Cortex of kidney (tissue), 1 donor: ENCODE measurements around the gene C3.
"Not testable (repeated sequence)": the region's sequence is repeated elsewhere in the genome, so short reads cannot be mapped to it uniquely, and the experiment has no call there.

ENCODE experiments used
- DNase-seq: peaks from one replicate; lab custom pipeline; 2025; lab: John Stamatoyannopoulos, UW

Gene C3

DNA sequence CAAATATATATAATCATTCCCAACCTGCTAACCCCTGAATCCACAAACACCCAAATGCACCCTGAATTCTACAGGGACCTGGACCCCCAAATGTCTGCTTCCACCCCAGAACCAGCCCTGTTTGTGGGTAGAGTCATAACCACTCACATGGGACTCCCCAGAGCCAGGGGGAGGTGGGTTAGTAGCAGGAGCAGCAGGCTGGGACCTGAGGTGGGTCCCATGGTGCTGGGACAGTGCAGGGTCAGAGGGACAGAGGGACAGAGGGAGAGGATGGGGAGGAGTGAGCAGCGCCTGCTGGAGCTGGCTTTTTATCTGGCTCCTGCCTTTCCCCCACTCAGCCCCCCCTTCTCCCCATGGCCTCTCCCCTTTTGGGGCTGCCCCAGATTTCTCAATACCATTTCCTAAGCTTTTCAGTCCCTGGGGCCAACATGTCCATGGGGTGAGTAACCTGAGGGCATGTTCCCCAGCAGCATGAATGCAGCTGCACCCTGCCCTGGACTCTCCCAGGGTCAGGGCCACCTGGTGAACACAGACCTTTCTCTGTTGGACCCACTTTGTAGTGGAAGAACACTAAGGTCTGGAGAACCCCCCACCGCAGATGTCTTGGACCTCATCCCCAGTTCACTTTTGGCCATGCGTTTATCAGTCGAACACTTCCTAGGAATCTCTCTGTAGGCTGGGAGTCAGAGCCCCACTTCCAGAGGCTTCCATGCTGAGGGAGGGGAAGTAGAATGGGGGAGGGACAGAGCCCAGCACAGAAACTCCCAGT is at the start of gene C3:
Gene C3 (minus strand): TSS at position 282 of the 769 bp plus-strand sequence. CDS start 61 bp downstream, at position 221.
- no peak for DNase-seq

DNA sequence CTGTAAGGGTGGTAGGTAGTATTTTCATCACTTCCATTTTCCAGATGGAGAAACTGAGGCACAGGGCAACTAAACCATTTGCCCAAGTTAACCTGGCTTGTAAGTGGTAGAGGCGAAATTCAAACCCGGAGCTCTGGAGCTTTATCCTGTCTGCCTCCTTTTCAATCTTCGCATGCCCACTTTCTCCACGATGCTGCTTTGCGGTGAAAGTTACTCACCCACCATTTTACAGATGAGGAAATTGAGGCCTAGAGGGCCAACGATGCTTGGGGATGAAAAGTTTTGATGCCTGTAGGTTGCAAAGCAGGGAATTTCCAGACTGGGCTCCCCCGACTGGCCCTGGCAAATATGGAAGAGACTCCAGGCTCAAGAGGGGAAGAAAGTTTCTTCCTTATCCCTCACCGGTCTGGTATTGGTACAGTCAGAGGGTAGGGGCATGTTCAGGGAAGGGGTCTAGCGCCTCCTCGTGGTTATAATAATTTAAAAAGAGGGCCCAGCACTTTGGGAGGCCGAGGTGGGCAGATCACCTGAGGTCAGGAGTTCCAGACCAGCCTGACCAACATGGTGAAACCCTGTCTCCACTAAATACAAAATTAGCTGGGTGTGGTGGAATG is 48.7 kb upstream of the C3 start:
- DNase-seq = no peak

DNA sequence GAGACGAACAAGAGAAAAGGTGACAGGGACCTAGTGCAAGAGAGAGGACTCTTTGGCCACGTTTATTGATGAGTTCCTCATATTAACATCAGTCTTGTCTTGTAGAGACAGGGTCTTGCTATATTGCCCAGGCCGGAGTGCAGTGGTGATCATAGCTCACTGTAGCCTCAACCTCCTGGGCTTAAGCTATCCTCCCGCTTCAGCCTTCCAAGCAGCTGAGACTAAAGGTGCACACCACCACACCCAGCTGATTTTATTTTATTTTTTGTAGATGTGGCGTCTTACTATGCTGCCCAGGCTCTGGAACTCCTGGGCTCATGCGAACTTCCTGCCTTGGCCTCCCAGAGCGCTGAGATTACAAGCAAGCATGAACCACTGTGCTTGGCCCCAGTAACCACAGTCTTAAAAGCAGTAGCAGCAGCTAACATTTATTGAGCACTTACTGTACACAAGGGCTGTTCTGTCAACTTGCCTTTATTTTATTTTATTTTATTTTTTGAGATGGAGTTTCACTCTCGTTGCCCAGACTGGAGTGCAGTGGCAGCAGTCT is 47.9 kb upstream of the C3 start:
- no peak for DNase-seq

DNA sequence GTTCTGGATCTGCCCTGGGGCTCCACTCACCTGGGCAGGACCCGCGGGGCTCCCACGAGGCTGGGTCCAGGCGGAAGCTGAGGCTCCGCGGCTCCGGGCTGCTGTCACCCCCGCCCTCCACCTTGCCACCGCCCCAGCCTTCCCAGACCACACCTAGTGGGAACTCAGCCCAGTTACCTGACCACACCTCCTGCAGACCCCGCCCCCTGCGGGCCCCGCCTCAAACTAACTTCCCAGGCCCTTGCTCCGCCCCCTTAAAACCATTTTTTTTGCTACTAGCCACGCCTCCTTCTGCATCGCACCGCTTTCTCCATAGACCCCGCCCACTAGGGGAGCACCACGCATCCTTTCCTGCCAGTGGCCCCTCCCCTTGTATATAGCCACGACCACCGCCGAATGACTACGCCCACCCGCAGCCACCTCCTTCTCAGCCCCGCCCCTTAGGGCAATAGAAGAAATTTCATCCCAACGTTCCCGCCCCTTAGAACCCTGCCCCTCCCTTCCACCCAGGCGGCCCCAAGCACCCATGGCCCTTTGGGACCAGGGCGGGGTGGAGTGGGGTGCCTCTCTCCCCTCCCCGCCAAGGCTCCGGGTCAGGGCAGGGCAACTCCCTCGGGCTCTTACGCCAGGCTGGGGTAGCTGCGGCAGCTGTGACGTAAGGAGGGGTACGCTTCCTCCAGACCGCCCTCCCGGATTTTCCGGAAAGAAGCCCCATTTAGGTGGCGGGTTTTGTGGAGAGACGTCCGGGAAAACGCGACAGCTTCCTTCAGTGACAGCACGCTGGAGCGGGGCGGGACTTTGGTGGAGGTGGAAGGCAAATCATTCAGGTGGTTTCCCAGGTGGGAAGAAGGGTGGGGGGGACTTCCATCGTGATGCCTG is 47.1 kb upstream of the C3 start, which contains the start of gene SH2D3A:
Gene SH2D3A (minus strand): TSS at position 79 of the 879 bp plus-strand sequence. CDS start 3,687 bp downstream, outside the sequence.
- DNase-seq = no peak

DNA sequence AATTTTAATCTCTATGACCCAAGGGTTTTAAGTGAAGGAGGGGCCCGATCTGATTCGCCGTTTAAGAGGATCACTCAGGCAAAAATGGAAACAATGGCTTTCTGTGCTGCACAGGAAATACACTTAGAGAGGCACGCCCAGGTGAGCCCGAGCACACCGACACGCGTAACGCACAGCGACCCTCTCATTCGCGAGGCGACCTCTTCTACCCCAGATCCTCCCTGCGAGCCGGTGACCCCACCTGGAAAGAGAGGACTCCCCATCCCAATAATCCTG is 46.6 kb upstream of the C3 start:
- DNase-seq = no peak

DNA sequence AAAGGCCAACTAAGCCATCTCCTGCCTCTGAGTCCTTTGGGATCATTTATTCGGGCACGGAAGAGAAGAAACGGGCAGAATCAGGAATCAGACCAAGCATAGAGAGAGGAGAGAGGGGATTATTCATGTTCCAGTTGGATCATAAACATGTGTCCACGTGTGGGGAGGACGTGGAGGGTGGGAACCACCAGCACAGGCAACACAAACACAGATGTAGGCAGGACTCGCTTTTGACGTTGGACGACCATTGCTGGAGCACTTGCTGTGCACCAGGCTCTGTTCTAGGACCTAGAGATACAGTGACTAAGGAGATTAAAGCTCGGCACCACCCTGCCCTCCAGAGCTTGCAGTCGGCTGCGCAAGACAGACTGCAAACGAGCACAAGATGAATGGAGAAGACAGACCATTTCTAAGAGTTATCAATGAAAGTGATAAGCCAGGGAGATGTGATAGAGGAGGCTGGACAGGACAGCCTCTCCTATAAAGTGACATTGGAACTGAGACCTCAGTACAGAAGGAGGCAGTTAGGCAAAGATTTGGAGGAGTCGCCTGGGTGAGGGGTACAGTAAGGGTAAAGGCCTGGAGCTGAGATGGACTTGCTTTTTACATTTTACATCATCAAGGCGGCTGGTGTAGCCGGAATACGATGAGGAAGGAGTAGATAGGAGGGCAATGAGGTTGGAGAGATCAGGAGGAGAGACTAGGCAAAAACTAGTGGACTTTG is 46.1 kb upstream of the C3 start:
- DNase-seq = no peak

DNA sequence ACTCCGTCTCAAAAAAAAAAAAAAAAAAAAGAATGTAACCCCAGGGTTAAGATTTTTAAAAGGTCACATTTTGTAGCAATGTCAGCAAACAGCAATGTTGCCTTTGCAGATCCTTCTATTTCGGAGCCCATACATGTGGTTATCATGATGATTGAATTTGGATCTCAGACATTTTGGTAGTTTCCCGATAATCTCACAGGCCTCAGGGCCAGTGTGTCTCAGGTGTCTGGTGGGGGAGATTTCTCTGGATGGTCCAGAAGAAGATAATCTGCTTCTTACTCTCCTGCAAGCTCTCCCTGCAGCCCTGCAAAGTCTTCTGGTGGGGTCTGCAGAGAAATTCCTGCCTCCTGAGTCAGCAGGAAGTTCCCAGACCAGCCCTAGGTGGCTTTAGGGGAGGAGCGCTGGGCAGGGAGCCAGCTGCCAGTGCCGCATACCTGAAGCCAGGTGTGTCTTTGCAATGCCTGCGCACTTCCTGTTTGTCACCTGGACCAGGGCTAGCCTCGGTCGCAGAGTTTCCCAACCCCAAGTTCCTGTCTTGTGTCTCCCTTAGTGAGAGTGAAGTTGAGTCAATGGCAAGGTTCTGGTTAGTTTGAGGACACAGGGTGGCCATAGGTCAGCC is 45.4 kb upstream of the C3 start:
- no peak for DNase-seq

DNA sequence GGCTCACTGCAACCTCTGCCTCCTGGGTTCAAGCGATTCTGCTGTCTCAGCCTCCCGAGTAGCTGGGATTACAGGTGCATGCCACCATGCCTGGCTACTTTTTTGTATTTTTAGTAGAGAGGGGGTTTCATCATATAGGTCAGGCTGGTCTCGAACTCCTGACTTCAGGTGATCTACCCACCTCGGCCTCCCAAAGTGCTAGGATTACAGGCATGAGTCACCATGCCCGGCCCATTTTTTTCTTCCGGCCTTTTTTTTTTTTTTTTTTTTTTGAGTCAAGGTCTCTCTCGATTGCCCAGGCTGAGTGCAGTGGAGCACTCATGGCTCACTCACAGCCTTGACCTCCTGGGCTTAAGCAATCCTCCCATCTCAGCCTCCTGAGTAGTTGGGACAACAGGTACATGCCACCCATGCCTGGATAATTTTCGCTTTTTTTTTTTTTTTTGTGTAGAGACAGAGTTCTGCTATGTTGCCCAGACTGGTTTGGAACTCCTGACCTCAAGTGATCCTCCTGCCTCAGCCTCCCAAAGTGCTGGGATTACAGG is 41.9 kb upstream of the C3 start:
- not testable (repeated sequence) for DNase-seq

DNA sequence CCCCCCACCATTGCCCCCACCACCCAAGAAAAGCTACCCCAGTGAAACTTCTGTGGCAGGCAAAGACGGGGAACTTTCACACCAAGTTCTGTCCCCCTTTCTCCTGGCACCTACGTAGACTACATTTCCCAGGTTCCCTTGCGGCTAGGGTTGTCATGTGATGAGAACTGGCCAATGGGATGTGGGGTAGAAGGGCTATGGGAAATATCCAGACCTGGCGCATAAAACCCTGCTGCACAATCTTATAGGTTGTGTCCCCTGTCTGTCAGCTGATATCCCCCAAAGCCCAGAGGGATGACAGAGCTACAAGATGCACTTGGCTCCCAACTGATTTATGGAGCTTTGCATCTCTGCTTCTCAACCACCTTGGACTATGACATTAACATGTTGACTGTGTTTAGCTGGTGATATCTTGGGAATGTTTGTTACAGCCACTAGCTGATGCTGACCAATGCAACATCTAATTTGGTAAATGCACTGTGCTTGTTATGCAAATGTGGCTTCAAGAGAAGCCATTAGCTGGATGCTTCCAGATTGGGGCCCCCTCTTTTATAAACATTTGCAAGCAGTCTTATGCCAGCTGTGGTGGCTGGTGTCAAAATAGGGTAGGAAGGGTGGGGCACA is 40.7 kb upstream of the C3 start:
- no peak for DNase-seq

DNA sequence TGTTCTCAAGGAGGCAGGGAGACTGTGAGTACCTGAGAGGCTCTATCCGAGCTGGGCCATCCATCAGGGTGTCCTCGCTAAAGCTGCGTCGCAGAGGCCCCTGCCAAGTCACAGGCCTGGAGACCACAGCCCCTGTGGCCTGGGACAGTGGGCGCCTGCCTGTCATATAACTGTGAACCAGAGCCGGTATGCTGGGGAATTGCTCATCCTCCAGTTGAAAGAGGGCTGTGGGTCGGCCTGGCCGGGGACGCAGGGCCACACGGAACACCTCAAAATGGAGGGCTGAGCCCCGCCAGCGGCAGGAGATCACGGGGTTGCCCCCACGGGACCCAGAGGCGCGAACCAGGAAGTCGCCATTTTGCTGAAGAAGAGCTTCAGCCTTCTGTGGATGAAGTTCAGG is 40.2 kb upstream of the C3 start:
- no peak for DNase-seq

DNA sequence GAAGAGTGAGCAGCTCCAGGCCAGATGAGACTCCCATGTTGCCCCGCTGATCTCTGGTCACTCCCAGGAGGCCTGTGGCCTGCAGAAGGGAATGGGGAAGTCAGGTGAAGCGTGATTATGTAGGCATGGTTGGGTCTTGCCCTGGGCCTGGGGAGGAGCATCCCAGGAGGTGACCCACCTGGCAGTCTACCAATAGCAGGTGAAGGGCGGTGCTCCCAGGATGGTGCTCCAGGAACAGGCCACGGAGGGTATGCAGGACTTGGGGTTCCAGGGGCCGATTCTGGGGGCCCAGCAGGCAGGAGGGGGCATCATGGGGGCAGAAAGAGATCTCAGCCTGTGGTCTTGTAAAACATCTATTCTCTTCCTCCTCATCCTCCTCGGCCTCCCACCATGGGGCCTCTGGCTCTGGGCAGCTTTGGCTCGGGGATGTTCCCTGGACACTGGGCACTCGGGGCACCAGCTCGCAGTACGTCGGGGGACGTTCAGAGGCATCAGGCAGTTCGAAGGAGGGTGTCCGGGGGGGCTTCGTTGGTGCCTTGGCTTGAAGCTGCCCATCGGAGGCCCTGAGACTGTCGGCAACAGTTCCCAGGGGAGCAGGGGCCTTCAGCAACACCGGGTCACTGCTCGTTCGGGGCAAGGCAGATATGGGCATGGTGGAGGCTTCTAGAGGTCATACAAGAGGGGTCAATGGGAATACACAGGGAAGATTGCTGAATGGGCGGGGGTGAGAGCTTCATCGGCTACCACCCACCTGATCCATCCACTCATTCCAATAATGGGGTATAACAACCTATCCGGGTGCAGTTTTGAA is 34.4 kb upstream of the C3 start:
- DNase-seq = no peak

DNA sequence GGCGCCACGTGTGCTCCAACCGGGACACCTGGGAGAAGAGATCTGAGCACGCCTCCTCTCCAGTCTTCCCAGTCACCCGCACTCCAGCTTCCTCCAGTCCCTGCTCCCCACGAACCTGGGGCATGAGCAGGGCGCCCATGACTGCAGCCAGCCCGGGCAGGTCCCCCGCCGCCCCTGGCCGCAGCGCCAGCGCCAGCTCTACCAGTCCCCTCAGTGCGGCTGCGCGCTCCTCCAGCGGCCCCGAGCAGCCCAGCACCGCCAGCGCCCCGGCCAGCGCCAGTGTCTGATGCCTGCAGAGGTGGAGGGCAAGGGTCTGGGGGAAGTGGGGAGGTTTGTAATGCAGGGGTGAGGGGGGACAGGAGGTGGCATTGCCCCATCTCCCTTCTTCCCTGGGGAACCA is 33.7 kb upstream of the C3 start:
- no peak for DNase-seq

DNA sequence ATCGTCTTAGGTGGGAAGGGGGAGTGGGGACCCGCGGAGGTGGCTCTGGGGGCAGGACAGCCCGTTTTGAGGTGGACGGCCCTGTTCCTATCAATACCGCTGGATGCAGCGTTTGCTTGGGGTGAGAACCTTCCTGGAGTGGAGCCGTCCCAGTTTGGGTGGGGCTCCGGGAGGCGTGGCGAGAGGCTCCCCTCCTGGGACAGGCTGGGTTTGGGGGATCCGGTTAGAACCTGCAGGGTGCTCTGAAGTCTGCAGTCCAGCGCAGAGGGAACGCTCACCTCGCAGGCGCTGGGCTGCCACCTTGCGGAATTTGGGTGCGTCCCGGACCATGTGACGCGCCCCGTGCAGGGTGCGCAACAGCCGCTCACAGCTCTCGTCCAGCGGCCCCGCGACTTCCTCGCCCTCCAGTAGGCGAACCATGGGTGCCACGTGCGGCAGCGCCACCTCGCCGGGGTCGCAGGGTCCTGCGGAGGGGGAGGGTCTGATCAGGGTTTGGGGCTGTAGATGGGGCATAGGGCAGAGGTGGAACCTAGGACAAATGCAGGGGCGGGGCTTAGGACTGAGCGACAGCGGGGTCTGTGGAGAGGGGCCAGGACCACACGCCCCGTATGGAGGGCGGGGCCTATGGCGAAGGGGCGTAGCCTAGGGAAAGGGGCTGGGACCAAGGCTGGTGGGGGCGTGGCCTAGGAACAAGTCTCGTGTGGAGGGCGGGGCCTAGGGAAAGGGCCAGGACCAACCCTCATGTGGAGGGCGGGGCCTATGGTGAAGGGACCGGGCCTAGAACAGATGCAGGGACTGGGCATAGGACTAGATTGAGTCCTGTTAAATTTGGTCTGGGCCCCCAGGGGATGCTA is 33.0 kb upstream of the C3 start:
- DNase-seq = no peak

DNA sequence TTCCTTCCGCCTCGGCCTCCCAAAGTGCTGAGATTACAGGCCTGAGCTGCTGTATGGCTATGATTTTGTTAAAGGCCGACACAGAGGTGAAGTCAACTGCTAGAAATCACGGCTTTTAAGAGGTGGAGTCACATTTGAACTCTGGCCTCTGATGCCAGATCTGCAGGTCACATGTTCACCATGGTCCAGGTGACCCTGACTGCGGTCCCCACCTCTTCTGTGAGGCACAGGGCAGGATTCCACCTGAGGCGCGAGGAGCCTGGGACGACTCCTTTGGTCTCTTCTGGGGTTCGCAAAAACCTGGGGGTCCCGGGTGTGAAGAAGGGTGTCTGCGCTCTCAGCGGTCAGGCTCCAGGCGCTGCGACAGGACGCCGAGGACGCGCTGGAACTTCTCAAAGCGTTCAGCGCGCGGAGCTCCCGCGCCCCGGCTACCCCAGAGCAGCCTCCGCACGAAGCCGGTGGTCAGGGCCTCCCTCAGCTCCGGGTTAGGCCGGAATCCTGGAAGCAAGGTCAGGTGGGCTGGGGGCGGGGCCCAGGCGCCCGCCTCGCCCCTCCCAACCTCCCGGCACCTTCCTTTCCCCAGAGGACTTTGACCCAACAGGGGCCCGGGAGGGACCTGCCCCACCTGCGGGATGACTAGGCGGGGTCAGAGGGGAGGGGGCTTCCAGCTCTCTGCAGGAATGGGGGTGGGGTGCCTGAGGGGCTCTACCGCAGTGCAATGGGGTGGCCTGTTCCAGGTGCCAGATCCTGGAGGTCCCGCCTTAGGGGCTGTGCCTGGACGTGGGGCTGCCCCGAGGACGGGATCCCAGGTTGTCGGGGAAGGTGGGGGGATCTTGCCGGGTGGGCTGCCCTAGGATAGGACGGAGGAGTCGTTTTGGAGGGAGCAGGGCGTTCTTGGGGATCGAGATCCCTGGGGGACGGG is 32.1 kb upstream of the C3 start:
- no peak for DNase-seq

DNA sequence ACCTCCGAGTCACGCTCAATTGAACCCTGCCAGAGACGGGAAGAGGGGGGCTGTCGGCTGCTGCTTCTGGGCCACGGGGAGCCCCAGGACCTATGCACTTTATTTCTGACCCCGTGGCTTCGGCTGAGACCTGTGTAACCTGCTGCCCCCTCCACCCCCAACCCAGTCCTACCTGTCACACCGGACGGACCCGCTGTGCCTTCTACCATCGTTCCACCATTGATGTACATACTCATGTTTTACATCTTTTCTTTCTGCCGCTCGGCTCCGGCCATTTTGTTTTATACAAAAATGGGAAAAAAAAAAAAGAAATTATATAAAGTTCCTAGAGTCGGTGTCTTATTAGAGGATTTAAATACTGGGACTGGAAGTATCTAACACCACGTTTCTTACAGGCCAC is 30.7 kb upstream of the C3 start:
- no peak for DNase-seq

DNA sequence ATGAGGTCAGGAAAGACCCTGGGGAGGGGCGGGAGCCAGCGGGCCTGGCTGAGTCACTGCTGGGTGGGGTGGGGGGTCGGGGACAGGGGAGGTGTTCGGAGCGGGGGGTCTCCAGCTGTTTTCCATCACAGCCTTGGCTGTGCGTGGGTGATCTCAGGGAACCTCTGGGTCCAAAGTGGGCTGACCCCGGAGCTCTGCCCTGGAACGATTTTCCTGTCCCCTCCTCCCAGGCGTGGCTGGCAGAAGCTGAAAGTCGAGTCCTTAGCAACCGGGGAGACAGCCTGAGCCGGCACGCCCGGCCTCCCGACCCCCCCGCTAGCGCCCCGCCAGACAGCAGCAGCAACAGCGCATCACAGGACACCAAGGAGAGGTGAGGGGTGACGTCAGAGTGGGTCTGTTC is 29.6 kb upstream of the C3 start:
- DNase-seq = no peak

DNA sequence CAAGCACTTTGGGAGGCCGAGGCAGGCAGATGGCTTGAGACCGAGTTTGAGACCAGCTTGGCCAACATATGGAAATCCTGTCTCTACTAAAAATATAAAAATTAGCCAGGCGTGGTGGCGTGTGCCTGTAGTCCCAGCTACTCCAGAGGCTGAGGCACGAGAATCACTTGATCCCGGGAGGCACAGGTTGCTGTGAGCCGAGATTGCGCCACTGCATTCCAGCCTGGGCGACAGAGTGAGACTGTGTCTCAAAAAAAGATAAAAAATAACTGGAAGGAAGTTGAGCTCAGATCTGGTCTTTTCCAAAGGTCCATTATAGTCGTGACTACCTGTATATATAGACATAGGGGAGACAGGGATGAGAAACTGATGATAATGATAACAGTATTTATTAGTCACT is 28.1 kb upstream of the C3 start:
- DNase-seq = not testable (repeated sequence)

DNA sequence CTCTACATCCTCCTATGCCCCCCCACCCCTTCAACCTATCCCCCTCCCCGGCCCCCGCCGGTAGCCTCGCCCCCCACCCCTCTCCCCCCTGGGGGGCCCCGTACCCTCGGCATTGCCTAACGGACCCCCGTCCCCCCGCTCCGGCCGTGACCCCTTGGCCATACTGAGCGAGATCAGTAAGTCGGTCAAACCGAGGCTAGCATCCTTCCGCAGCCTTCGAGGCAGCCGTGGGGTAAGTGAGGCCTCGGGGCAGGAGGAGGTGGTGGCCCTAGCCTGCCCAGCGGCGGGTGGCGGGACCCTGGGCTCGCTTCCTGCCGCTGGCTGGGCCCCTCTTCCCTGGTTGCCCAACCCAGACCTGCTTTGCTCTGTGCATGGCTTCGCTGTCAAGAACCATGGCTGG is 25.5 kb upstream of the C3 start:
- no peak for DNase-seq
